ENCODE data around the gene GATAD2B.
"Not testable (repeated sequence)": the region's sequence is repeated elsewhere in the genome, so short reads cannot be mapped to it uniquely, and the experiment has no call there.

The GATAD2B gene

DNA sequence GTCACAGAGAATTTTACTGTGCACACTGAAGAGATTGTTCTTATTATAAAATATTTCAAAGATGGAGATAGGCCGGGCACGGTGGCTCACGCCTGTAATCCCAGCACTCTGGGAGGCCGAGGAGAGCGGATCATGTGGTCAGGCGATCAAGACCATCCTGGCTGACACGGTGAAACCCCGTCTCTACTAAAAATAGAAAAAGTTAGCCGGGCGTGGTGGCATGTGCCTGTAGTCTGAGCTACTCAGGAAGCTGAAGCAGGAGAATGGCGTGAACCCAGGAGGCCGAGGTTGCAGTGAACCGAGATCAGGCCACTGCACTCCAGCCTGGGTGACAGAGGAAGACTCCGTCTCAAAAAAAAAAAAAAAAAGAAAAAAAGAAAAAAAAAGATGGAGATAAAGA lies 82.0 kb downstream of the GATAD2B start:
- DNase-seq (ENCODE audit: low read depth in 1 of 2, low spot score in 1 of 2) = not testable (repeated sequence)

DNA sequence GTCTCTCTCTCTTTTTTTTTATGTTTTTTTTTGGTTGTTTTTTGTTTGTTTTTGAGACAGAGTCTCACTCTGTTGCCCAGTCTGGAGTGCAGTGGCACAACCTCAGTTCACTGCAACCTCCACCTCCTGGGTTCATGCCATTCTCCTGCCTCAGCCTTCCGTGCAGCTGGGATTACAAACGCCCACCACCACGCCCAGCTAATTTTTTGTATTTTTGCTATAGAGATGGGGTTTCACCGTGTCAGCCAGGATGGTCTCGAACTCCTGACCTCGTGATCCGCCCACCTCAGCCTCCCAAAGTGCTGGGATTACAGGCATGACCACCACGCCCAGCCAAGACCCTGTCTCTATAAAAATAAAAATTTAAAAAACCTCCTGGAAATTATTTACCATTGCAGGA lies 88.8 kb downstream of the GATAD2B start:
- DNase-seq (ENCODE audit: low read depth in 1 of 2, low spot score in 1 of 2) = not testable (repeated sequence)

DNA sequence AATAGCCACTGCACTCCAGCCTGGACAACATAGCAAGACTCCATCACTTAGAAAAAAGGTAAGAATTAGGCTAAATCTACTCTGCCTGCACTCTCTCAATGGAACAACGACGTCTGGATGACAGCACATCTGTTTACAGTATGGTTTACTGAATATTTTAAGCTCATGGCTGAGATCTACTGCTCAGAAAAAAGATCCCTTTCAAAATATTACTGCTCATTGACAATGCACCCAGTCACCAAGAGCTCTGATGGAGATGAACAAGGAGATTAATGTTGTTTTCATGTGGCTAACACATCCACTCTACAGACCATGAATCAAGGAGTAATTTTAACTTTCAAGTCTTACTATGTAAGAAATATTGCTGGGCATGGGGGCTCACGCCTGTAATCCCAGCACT lies 89.6 kb downstream of the GATAD2B start:
- DNase-seq (ENCODE audit: low read depth in 1 of 2, low spot score in 1 of 2) = no peak

DNA sequence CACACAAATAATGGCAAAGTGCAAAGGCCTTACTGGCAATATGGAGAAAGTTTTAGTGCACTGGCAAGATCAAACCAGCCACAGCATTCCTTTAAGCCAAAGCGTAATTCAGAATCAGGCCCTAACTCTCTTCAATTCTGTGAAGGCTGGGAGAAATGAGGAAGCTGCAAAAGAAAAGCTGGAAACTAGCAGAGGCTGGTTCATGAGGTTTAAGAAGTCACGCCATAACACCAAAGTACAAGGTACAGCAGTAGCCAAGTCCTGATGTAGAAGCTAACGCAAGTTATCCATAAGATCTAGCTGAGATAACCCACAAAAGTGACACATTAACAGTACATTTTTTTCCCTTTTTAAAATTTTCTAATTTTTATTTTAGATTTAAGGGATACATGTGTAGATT lies 90.5 kb downstream of the GATAD2B start:
- DNase-seq (ENCODE audit: low read depth in 1 of 2, low spot score in 1 of 2) = no peak

DNA sequence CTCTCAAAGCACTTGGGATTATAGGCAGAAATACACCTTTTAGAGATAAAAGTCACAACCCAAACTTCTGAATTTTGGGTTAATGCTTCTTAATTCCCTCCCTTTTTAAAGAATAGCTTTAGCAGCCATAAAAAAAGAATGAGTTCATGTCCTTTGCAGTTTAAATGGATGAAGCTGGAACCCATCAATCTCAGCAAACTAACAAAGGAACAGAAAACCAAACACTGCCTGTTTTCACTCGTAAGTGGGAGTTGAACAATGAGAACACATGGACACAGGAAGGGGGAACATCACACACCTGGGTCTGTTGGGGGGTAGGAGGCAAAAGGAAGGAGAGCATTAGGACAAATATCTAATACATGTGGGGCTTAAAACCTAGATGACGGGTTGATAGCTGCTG lies 91.7 kb downstream of the GATAD2B start:
- no peak for DNase-seq (ENCODE audit: low read depth in 1 of 2, low spot score in 1 of 2)

DNA sequence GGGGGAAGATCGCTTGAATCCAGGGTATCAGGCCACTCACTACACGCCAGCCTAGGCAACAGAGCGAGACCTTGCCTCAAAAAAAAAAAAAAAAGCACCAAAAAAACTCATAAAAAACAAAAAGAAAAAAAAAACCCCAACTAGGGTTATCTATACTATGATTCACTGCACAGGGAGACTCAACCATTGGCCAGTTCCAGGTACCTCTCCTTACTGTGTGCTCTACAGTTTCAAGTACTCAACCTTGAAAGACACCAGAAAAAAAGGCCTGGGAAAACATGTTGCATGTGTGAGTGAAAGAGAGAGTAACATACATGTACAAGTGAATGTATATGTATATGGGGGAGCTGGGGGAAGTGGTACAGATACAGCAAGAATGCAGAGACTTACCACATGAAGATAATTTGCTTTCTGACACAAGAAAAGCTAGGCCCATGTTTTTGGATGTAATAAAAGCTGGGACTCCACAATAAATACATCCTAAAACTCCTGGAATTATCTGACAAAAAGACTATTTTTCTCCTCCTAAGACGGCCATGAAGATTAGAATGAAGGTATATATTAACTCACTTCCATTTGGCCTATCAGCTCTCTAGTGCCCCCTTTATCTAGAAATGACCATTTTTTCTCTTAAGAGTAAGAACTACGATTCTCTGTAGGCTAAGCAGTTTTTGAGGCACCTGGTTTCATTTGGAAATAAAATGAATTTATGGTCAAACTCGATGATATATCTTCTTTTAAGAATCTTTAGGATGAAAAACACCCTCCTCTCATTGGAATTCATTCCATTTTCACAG lies 95.4 kb downstream of the GATAD2B start:
- DNase-seq (ENCODE audit: low read depth in 1 of 2, low spot score in 1 of 2) = no peak

DNA sequence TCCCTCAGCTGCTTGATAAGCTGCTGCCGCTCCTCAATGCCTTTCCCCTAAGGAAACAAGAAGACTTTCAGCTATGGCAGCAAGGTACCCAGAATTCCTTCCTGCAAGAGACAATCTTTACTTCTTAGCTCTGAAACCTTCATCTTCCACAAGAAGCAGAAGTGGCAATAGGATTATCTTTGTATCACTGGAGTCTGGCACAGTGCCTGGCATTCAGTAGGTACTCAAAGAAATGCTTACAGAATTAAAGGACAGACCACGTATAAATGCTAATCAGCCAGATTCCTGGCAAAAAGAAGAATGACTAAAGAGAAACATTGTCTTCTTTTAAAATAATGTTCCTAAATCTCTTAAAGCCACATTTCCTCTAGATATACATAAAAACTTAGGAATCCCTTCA lies 103.9 kb downstream of the GATAD2B start:
- no peak for DNase-seq (ENCODE audit: low read depth in 1 of 2, low spot score in 1 of 2)

DNA sequence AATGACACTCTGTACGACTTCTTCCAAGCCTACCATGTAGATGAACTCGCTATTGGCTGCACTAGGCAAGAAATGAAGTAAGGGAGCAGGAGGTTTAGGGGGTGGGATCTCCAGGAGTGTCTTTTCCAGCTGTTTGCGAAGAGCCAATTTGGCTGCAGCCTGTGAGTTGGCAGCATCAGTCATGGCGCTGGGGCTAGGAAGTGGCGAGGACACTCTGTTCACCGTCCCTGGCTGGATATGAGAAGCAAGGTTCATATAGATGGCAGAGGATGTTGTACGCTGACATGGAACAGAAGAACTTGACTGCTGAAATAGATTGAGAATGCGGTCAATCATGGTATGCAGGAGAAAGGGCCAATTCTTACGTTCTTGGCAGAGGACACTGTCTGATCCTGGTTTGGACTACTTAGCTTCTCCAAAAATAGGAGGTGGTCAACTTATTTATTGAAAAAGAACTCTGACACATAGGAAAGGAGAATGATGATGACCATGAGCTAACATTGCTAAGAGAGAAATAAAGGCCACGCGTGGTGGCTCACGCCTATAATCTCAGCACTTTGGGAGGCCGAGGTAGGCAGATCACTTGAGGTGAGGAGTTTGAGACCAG lies 106.4 kb downstream of the GATAD2B start:
- DNase-seq (ENCODE audit: low read depth in 1 of 2, low spot score in 1 of 2) = no peak

DNA sequence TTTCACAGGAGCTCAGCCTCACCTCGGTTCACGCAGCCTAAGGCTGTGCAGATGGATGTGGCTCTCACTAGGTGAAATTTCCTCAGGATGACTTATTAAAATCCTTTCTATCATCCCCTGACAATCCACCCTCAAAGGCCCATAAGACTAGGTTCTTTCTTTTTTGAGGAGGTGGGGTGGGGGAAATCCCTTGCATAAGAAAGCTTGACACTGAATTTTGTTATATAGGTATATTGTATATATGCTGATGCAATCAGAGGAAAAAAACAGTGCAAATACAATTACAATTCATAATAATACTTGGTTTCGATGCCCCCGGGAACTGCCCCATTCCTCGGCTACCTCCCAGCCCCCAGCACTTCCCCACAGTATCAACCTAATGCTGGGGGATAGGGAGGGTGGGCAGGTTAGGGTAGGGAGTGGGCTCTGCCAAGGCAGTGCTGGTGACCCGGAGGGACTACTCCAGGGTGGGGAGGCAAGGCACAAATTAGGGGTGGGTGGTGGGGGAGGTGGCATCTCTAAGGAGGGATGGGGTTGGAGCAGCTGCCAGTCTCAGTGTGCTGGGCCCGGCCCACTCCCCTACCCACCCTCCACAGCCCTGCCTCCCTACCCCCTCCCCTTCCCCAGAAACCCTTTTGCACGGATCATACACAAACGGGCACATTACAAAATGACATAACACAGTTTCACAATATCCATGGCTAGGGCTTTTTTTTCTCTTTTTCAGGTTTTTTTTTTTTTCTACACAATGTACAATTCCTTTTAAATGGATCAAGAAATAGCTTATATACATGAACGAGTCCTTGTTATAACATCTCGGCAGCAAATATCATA lies 116.7 kb downstream of the GATAD2B start:
- no peak for DNase-seq (ENCODE audit: low read depth in 1 of 2, low spot score in 1 of 2)

DNA sequence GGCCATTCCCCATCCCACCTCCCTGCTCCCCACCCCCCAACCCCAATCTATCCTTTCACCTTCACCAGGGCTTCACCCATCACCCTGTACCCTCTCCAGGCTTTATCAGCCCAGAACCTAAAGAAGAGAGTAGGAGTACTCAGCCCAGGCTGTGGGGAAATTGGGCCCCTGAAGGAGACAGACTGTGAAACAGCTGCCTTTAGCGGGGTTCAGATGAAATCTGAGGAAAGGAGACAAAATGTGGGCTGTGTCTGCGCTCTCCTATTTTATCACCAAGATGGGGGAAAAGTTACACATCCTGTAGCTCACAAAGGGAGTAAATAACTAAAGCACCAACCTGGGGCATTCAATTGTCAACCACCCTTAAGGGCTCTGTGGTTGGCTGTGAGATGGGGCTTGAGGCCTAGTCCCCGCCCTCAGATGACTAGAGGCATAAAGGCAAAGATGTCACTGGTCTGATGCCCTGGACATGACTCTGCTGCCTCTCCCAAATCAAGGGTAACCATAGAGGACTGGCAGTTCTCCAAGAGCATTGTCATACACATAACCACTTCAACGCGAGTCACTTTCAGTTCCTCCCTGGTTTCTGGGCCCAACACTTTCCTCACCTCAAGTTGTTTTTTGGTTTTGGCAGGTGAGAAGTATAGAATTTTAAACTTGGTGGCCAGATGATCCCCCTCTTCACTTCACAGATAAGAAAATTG lies 117.6 kb downstream of the GATAD2B start:
- peak in 1 of 2 donors; percentile 71 for DNase-seq (ENCODE audit: low read depth in 1 of 2, low spot score in 1 of 2)

DNA sequence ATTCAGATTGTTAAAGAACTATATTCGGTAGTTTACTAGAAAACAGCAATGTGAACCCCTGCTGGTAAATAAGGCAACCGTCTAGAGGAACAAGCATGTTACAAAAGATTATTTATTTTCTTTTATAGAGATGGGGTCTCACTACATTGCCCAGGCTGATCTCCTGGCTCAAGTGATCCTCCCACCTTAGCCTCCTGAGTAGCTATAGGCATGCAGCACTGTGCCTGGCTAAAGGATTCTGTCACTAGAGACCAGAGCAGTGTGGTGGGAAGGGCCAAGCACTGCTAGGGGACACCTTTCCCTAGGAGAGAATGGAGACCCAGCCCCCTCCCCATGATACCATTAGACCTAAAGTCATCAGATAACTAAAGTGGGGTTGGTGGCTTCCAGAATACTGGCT lies 118.7 kb downstream of the GATAD2B start:
- no peak for DNase-seq (ENCODE audit: low read depth in 1 of 2, low spot score in 1 of 2)

DNA sequence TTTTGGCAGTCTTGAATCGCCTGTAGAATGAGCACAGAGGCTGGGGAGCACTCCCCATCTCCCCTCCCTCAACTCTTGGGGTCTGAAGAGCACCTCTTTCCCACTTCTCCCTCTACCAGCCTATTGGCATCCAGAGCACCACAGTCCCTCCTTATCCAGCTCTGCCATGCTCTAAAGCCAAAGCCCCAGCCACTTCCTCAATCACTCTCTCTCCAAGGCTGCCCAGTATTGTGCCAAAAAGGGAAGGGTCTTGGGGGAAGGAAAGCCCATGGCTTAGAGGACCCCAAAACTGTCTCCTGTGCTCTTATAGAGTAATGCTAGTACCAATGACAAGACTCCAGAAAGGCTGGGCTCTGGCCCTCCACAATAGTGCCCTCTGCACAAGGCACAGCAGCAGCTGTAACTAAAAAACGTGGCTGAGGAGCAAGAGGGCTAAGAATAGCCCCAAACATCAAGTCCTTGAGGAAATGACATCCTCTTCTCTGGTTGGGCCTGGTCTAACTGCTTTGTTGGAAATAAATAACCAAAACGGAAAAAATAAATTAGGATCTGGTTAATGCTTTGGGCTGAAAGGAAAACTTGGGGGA lies 119.2 kb downstream of the GATAD2B start:
- DNase-seq (ENCODE audit: low read depth in 1 of 2, low spot score in 1 of 2) = no peak

DNA sequence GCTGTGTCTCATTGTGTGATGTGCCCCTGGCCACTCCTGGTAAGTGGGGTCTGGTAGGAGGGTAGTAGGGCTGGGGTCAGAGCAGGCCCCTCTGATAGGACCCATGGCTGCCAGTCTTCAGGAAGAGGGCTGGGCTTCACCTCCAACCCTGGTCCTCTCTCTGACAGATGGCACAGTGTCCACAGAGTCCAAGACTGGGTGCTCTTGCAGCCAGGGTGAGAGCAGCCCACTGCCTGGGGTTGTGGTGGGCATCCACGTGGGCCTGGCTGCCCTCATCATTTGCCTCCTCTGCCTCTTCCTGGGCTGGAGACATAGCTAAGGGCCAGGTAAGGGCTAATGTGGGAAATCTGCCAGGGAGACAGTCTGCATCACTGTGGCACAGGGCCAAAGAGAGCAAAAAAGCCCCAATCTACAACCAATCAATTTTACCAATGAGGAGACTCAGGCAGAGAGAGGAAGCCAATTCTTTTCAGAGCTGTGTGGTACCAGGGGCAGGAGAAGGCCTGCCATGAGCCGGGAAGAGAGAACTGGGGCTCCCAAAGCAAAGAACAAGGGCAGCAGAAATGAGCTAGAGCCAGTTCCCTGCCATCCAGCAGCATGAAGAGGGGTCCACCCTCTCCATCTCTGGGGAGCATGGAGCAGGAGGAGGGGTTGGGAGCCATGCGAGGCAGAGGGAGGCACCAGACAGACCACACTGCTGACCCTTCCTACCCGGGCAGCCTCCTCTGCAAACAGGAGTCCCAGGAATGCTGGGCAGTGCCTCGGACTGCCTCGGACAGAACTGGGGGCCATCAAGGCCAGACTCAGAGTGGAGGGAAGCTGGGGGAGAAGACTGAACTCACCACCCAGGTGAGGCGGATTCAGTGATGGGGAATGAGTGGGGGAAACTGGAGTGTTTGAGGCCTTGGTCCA lies 120.7 kb downstream of the GATAD2B start:
- DNase-seq (ENCODE audit: low read depth in 1 of 2, low spot score in 1 of 2) = no peak

DNA sequence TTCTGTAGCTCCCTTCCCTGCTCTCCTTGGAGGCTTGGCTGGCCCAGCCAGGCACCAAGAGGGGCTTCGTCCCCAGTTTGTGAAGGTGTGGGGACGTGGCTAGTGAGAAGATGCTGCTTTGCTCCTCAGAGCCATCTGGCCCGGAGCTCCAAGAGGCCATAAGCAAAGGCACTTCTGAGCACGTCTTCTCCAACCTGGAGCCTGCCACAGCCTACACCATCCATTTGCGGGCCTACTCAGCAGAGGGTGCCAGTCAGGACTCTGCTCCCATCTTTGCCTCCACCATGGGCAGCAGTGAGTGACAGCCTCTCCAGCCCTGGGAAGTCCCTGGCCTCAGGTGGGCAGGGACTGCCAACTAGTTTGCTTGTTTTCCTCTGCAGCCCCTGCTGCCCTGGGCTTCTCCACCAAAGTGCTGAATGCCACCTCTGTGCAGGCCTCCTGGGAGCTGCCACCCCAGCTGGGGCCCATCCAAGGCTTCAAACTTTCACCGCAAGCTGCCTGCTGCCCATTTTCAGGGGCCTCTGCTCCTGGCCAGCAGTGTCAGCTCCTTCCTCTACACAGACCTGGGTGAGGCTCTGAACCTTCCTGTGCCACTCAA lies 121.6 kb downstream of the GATAD2B start:
- DNase-seq (ENCODE audit: low read depth in 1 of 2, low spot score in 1 of 2) = no peak

DNA sequence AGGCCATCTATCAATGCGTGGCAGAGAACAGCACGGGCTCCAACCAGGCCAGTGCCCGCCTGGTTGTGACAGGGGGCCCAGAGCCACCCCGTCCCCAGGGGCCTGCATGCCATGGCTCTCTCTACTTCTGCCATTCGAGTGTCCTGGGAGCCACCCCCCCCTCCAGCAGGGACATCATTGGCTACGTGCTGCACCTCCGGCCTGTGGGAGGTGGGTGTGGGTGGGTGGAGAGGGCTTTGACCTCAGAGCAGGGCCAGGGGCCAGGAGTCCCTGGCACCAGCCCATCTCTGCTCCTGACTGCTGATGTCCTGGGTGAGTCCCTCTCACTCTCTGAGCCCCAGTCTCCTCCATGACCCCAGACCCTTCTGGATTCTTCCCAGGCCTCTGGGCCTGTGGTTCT lies 122.3 kb downstream of the GATAD2B start:
- no peak for DNase-seq (ENCODE audit: low read depth in 1 of 2, low spot score in 1 of 2)

DNA sequence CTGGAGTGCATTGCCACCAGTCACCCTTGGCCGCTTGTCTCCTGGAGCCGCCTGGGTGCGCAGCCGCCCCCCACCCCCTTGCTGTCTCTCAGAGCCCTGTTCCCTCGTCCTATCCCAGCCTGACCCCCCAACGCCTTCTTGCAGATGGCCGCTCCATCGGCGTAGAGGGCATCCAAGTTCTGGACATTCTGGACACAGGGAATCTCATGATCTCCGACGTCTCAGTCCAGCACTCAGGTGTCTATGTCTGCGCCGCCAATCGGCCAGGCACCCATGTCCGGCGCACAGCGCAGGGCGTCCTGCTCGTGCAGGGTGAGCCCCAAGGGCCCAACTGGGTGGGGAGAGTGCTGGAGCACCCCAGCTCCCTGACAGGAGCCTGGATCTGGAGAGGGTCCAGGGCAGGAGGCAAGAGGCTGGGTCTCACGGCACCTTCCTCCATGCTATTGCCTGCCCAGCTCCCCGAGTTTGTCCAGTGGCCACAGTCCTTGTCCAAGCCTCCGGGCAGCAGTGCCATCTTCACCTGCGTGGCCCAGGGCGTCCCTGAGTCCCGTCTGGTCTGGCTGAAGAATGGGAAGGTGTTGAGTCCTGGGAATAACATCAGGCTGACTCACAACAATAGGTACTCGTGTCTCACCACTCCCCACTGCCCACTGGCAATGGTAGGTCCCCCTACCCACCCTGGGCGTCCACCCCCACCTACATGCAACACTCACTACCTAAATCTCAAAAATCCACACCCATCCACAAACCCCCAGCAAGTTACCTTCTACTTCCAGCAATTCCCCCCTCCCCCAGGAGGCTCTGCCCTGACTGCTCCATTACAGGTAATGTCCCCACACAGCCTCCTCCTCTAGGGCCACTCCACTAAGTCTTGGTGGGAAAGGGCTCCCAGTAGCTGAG lies 123.0 kb downstream of the GATAD2B start:
- DNase-seq (ENCODE audit: low read depth in 1 of 2, low spot score in 1 of 2) = no peak

DNA sequence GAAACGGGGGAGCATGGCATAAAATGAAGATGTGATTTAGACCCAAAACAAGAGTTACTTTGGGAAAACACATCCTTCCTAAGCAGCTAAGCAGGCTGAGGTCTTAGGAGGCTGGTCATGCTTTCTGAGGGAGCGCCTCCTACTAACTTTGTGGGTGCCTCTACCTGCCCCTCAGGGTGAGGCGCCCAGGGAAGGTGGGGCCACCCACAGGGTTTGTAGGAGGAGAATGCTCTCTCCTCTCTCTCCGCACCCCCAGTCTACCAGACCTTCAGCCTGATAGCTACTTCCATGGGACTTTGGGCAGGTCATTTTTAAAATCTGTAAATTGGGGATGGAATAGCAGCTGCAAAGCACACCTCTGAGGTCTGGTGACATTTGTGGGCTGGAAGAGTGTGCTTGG lies 123.8 kb downstream of the GATAD2B start:
- no peak for DNase-seq (ENCODE audit: low read depth in 1 of 2, low spot score in 1 of 2)

DNA sequence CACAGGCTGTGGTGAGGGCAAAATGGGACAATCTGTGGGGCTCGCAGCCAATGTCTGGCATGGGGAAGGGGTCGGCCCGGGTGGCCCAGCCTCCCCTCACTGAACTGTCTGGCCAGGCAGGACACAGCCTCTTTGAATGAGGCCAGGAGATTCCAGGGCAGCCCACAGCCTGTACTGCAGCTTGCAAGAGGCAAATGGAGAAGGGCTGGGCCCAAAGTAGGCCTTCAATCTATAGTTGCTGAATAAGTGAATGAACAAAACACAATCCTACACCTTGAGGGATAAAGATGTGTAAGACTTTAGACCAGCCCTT lies 124.3 kb downstream of the GATAD2B start:
- DNase-seq (ENCODE audit: low read depth in 1 of 2, low spot score in 1 of 2) = no peak

Data from activated CD4-positive, alpha-beta T cell treated with anti-CD3 and anti-CD28 coated beads, Interleukin-2, amount 50 U/mL, for 24 hours (primary cell).